ENCODE data around the gene CNTNAP2. TPM values are rescaled to one million over a fixed set of nuclear protein-coding genes. Genes with fewer than 3 reads are reported as not detected.

CNTNAP2 gene
- total RNA-seq, 2 experiments from 2014 or later: not detected

DNA sequence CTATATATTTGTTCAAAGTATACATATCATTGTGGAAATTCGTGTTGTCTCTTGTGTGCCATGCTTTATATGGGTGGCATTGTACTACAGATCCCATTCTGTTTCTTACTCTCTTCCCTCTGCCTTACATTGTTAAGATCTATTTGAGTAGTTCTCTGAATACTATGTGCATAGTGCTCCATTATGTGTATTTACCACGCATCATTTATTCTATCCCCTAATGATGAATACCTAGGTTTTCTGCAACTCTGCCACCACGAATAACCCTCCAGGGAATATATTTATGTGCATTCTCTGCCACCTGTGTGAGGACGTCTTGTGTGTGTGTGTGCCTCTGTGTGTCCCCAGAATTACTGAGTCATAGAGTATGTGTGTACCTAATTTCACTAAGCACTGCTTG, 2042.7 kb downstream of the CNTNAP2 start:
- ChIA-PET CTCF (no interaction called here), POLR2A (no interaction called here)
- H3K9me3 ChIP-seq (ENCODE audit: control insufficient read depth in 1 of 2, insufficient read depth in 1 of 2, low read length in 2 of 2): no peaks in the 10 kb centered on the region
- intact Hi-C loops (cut with DNase I, micrococcal nuclease): no loop called here
- H3K36me3 ChIP-seq (ENCODE audit: insufficient read depth, low read length): no peaks in the 10 kb centered on the region
- TF ChIP-seq, protein P1, sequence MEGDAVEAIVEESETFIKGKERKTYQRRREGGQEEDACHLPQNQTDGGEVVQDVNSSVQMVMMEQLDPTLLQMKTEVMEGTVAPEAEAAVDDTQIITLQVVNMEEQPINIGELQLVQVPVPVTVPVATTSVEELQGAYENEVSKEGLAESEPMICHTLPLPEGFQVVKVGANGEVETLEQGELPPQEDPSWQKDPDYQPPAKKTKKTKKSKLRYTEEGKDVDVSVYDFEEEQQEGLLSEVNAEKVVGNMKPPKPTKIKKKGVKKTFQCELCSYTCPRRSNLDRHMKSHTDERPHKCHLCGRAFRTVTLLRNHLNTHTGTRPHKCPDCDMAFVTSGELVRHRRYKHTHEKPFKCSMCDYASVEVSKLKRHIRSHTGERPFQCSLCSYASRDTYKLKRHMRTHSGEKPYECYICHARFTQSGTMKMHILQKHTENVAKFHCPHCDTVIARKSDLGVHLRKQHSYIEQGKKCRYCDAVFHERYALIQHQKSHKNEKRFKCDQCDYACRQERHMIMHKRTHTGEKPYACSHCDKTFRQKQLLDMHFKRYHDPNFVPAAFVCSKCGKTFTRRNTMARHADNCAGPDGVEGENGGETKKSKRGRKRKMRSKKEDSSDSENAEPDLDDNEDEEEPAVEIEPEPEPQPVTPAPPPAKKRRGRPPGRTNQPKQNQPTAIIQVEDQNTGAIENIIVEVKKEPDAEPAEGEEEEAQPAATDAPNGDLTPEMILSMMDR (IDR thresholded peaks at IDR 0.05): no peak
- no peaks in the 10 kb centered on the region for H3K4me1 ChIP-seq (ENCODE audit: insufficient read depth, low read length)
- H3K4me3 ChIP-seq (ENCODE audit: low read length): no peak overlapping the region
- H3K36me3 Mint-ChIP-seq (ENCODE audit: low read depth): no peaks in the 10 kb centered on the region
- no peaks in the 10 kb centered on the region for H3K4me1 Mint-ChIP-seq (ENCODE audit: low read depth)
- H3K4me3 Mint-ChIP-seq: no peak overlapping the region
- DNase-seq (no peak), ATAC-seq (ENCODE audit: poor library complexity) (no peak)
- no peaks in the 10 kb centered on the region for H3K27me3 Mint-ChIP-seq
- no peaks in the 10 kb centered on the region for H3K9me3 Mint-ChIP-seq
- H3K27me3 ChIP-seq (ENCODE audit: control insufficient read depth in 1 of 2, insufficient read depth in 2 of 2, low read length in 2 of 2): no peaks in the 10 kb centered on the region
- no peak overlapping the region for H3K27ac Mint-ChIP-seq
- H3K27ac ChIP-seq (ENCODE audit: low read depth in 1 of 2, low read length in 2 of 2): no peak overlapping the region

DNA sequence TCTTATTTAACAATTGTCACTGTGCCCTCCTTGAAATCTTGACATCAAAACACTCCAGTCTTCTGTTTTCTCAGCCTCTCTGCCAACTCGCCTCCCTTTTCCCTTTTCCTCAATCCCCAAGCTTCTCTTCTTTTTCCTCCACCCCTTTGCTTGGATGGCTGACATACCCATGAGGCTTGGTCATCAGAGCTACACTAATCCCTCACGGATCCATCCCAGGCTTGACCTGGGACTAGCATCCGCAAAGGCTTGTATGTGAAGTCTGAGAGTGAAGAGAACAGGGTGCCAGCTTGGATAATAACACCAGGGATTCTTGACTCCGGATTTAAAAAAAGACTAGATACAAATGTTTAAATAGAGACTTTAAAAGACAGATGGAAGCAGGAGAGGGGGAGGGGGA, 2045.2 kb downstream of the CNTNAP2 start:
- no peak overlapping the region for H3K27ac Mint-ChIP-seq
- intact Hi-C loops (cut with DNase I, micrococcal nuclease): no loop called here
- no peak overlapping the region for H3K4me3 Mint-ChIP-seq
- Histone ChIP-seq H3K4me3 (ENCODE audit: low read length) (no peak overlapping the region), H3K27ac (ENCODE audit: low read depth in 1 of 2, low read length in 2 of 2) (no peak overlapping the region), H3K36me3 (ENCODE audit: insufficient read depth, low read length) (no peaks in the 10 kb centered on the region), H3K4me1 (ENCODE audit: insufficient read depth, low read length) (no peaks in the 10 kb centered on the region), H3K9me3 (ENCODE audit: control insufficient read depth in 1 of 2, insufficient read depth in 1 of 2, low read length in 2 of 2) (no peaks in the 10 kb centered on the region), H3K27me3 (ENCODE audit: control insufficient read depth in 1 of 2, insufficient read depth in 2 of 2, low read length in 2 of 2) (no peaks in the 10 kb centered on the region)
- TF ChIP-seq, protein P1 (IDR thresholded peaks at IDR 0.05): no peak
- peaks cover 15% of the 10 kb centered on the region for H3K27me3 Mint-ChIP-seq
- DNase-seq (no peak), ATAC-seq (ENCODE audit: poor library complexity) (no peak)
- no peaks in the 10 kb centered on the region for H3K4me1 Mint-ChIP-seq (ENCODE audit: low read depth)
- ChIA-PET CTCF (no interaction called here), POLR2A (no interaction called here)
- H3K9me3 Mint-ChIP-seq: no peaks in the 10 kb centered on the region
- H3K36me3 Mint-ChIP-seq (ENCODE audit: low read depth): no peaks in the 10 kb centered on the region

DNA sequence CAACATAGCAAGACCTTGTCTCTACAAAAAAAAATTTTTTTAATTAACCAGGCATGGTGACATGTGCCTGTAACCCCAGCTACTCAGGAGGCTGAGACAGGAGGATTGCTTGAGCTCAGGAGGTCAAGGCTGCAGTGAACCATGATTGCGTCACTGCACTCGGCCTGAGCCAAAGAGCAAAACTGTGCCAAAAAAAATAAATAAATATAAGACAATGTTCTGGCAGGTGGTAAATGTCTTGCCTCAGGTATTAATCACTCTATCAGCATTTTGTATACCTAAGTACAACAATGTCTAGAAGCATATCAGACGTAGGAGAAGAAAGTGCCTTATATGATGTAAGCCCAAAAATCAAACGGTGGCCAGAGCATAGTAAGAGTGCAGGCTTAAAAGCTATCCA, 2046.2 kb downstream of the CNTNAP2 start:
- H3K4me1 ChIP-seq (ENCODE audit: insufficient read depth, low read length): no peaks in the 10 kb centered on the region
- no peaks in the 10 kb centered on the region for H3K9me3 ChIP-seq (ENCODE audit: control insufficient read depth in 1 of 2, insufficient read depth in 1 of 2, low read length in 2 of 2)
- H3K36me3 ChIP-seq (ENCODE audit: insufficient read depth, low read length): no peaks in the 10 kb centered on the region
- H3K27ac Mint-ChIP-seq: no peak overlapping the region
- ChIA-PET POLR2A (no interaction called here), CTCF (no interaction called here)
- DNase-seq (no peak), ATAC-seq (ENCODE audit: poor library complexity) (no peak)
- no peaks in the 10 kb centered on the region for H3K27me3 ChIP-seq (ENCODE audit: control insufficient read depth in 1 of 2, insufficient read depth in 2 of 2, low read length in 2 of 2)
- peaks cover 15% of the 10 kb centered on the region for H3K27me3 Mint-ChIP-seq
- no peak overlapping the region for H3K27ac ChIP-seq (ENCODE audit: low read depth in 1 of 2, low read length in 2 of 2)
- no peaks in the 10 kb centered on the region for H3K9me3 Mint-ChIP-seq
- H3K4me3 ChIP-seq (ENCODE audit: low read length): no peak overlapping the region
- TF ChIP-seq, protein P1 (IDR thresholded peaks at IDR 0.05): no peak
- H3K4me1 Mint-ChIP-seq (ENCODE audit: low read depth): no peaks in the 10 kb centered on the region
- H3K36me3 Mint-ChIP-seq (ENCODE audit: low read depth): no peaks in the 10 kb centered on the region
- intact Hi-C loops (cut with DNase I, micrococcal nuclease): no loop called here
- no peak overlapping the region for H3K4me3 Mint-ChIP-seq

Measured in CD4-positive, alpha-beta T cell (primary cell).